GM21447 (cell line): ENCODE measurements around the gene SERPINB3.
"Not testable (repeated sequence)": the region's sequence is repeated elsewhere in the genome, so short reads cannot be mapped to it uniquely, and the experiment has no call there.

Source experiments
- ATAC-seq: cut with Tn5 transposase; IDR thresholded peaks from one replicate; pipeline ENCODE4 v1.9.1; 2021; ENCODE audit not compliant: unreplicated experiment

SERPINB3 gene

DNA sequence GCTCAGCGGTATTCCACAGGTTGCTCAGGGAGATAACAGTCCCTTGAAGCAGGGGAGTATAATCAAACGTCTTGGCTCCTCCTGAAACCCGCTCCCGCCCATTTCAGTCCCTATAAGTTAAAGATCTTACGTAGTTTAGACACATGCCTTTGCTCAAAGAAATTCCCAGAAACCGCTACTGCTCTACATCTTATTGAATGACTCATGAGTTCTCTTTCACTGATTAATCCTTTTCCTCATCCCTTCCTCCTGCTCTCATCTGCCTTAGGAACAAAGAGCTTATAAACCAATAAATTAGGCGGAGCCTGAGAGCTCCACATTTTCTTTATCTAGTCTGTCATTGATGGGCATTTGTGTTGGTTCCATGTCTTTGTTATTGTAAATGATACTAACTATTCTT is 13.5 kb downstream of the SERPINB3 start:
- no peak for ATAC-seq

DNA sequence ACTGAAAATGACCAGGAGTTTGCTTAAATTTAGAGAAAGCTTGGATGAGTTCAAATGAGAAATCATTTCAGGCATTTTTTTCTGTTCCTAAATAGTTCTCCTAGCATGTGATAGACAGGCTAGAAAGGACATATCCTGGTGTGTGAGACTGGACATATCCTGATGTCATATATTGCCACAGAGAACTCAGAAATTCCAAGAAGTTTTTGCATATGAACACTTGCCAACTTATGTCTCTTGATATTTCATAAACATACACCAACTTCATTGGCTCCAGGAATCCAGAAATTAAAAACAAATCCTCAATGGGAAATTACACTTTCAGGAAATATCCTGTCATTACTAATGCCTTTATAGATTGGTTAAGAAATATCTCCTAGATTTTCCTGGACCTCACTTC is 14.8 kb downstream of the SERPINB3 start:
- no peak for ATAC-seq

DNA sequence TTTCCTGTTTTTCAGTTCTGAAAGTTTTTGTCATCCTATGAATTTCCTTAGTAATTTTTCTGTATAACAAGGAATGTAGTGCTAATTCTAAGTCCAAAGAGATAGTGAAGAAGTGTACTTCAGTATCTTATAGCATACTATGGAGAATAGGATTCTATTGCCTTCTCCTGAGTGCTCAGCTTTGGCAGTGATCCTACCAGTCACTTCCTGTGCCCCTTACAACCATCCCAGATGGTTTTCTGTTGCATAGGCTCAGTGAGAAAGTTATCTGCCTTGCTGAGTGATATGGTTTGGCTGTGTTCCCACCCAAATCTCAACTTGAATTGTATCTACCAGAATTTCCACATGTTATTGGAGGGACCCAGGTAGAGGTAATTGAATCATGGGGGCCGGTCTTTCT is 17.0 kb downstream of the SERPINB3 start:
- not testable (repeated sequence) for ATAC-seq

DNA sequence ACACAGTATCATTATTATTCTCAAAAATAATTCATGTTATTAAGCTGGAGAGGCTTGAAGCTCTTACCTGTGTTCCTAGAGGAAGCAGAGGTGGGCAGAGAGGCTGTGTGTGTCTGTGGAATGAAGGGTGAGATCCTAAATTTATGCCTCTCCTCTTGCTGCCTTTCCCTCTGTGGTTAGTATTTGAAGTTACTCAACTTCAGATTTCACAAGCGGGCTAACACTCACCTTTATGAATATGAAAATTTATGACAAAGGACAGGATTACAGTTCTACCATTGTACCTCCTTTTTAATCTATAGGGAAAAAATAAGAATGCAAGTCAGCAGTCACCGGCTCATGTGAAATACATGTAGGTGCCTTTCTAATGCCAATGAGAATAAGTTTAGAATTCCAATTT is 17.6 kb downstream of the SERPINB3 start, which contains the start of gene SERPINB4:
Gene SERPINB4, minus strand, starts transcription at position 115 of the 400 bp plus-strand sequence. CDS start 679 bp downstream, outside the sequence.
- not testable (repeated sequence) for ATAC-seq

DNA sequence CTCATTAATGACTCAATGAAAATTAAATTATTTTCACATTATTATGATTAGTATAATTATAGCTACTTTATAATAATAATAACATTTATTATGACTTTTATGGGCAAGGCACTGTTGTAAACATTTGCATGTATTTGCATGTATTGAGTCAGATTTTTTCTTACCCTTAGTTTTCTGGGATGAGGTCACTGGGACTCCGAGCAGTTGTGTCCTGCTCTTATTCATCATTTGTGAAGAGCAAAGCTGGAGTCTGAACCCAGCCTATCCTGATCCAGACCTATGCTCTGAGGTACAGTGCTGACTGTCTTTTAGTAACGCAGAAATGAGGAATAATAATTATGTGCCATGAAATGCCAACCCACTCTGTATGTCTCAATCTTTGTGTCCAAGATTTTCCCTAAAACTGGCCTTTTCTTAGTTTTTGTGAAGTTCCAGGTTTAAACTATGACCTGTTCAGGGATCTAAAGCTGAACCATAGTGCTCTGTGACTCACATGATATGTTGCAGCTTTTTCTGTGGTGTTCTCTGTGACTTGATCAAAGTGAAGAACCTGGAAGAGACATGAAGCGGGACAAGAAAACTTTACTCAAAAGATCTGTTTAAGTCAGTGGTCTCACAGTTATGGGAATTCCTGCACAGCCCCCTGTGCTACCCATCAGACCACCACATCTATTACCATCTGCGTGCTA is 18.9 kb downstream of the SERPINB3 start:
- not testable (repeated sequence) for ATAC-seq

DNA sequence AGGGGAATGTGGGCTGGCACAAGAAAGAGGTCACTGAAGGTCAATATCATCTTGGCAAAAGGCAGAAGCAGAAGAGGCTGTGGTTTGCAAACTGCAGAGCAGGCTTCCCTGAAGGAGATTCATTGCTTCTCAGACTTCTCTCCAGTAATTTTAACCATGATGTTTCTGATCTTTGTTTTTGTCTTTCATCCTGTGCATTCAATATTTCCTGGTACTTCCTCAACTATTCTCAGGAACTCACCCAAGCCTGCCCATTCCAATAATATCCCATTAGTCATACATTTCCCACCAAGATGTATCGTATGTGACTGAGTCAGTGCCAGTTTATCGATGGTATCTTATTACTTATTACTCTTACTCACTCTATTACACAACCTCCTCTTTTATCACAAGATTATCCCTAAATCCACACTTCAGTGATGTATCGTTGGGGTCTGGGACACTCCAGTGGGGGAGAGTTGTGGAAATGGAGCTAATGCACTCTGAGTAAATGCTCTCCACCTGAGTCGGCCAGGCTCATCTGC is 20.5 kb downstream of the SERPINB3 start:
- ATAC-seq, result not testable (repeated sequence)

DNA sequence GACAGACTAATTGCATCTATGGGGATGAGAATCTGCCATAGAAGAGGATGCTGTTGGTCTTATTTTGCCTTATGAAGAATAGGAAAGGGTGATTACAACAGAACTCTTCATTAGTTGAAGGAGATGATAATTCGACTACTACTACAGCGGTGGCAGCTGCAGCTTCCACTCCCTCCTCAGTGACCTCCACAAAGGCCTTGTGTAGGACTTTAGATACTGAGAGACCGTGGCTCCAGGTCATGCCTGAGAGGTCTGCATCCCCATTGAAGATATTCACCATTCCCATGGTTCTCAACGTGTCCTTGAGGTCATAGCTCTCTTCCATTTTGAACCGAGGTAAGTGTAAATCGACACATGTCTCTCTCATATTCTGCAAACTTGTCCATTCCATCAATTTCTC is 24.0 kb downstream of the SERPINB3 start:
- no peak for ATAC-seq

DNA sequence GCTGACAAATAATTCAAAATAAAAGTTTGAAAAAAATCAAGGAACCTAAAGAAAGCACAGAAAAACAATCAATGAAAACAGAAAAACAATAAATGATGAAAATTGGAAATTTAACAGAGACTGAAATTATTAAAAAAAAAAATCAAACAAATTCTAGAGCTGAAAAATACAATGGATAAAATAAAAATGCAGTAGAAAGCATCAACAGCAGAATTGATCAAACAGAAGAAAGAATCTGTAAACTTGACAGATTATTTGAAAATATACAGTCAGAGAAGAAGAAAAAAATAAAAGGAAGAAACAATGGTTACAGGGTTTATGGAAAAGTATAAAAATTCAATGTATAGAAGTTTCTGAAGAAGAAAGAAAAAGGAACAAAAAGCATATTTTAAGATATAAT is 33.9 kb downstream of the SERPINB3 start:
- no peak for ATAC-seq

DNA sequence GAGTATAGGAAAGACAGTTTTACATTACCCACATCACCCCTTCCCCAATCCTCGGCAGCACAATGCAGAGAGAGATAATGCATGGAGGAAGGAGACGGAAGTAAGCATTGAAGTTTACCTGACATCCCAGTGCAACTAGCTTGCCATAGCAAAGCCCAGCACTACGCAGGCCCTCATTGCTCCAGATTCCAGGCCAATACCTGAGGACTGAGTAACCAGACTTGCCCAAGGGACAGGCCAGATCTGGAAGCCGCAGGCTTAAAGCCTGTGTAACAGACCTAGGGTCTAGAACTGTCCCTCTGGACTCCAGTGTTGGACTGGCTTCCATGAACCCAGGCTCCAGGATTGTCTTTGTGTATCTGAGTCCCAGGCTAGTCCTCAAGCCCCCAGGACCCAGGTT is 35.3 kb downstream of the SERPINB3 start:
- no peak for ATAC-seq

DNA sequence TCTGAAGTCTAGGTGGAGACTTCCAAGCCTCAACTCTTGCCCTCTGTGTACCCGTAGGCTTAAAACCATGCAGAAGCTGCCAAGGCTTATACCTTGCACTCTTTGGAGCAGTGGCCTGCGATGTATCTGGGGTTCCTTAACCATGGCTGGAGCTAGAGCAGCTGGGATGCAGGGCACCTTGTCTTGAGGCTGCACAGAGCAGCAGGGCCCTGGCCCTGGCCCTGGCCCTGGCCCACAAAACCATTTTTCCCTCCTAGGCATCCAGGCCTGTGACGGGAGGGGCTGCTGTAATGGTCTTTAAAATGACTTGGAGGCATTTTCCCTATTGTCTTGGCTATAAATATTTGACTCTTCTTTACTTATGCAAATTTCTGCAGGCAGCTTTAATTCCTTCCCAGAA is 36.8 kb downstream of the SERPINB3 start:
- ATAC-seq, result no peak

DNA sequence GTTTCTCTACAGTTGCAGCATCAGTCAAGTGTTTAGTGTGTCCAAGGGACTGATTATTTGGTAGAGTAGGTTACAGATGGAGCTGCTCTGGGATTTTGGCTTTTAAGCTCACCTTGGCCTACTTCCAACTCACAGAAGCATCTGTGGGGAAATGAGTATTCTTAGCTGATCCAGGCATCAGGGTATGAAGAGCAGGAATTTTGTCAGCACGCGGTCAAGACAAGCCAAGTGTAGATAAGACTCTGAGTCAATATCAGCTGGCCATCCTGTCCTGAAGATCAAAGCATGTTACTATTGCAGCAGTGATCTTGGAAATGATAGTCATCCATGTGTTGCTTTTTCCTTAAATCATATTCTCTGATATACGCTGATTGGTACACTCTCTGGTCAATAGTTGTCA is 42.0 kb downstream of the SERPINB3 start:
- ATAC-seq, result no peak

DNA sequence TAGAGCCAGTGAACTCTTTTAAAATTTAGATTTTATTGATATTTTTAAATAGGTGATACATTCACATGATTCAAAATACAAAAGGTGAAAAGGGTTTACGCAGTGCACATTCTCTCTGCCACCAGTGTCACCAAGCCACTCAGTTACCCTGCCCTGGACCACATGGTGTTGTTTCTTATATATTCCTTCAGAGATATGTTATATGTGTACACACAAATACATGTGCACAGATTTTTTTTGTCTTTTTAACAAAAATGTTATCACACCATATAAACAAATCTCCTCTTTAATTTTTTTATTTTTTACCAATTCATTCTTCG is 43.8 kb downstream of the SERPINB3 start:
- no peak for ATAC-seq

DNA sequence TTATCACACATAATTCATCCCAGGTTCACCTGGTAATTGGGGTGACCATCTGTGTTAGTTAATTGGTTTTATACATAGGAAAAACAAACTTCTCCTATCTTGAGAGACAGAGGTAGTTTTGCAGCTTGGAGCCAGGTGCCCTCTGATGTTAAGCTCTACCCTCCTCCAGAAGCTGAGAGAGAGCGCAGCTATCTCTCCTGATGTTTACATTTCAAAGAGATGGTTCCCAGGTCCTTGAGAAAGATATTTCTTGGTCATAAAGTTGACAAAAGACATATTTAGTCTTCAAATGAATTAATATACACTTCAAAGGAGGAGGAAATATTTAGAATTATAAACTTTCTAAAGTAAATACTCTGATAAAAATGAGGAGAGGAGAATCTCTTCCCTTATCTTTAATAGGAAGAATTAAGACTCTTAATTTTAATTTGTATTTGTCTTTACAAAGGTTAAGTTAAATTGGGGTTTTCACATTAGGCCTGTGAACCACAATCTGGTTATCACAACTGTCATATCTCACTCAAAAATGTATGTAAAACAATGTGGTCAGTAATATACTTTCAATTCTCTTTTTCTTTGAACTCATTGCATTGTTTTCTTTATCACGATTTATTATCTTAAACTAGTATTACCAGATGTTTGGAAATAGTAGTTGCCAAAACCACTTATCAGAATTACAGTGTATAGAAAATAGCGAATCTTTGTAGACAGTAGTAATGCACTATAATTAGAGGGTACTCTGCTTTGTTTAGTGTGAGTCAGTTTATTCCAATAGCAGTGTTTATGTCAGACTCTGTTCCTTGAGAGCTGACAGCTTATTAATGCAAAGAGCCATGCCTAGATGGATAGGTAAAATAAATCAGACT is 44.4 kb downstream of the SERPINB3 start:
- ATAC-seq, result peak; percentile 72

DNA sequence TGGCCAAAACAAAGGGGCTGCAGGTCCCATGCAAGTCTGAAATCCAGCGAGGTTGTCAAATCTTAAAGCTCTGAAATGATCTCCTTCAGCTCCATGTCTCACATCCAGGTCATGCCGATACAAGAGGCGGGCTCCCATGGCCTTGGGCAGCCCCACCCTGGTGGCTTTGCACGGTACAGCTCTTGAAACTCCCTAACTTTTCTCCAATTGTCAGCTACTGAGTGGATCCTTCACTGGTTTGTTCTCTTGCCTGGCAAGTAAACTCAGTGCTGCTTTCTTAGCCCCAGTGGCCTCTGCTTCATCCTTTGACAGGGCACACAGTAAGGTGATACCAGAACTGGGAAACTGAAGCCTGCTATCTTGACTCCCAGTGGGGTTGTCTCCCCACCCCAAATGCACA is 48.3 kb downstream of the SERPINB3 start:
- no peak for ATAC-seq

DNA sequence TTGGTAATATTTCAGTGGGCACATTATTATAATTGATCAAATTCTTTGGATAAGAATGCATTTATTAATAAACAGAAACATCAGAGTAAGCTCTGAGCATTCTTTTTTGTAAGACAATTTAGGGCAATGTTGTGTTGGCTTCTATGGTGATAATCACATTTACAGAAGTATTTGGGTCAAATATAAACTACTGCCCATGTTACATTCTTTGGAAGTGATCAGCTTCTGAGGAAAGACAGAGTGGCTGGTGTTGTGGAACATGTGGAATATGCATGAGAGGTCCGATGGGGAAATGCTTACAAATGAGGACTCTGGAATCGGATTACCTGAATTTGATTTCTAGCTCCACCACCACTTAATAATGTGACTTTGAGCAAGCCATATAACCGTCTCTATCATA is 55.2 kb downstream of the SERPINB3 start:
- ATAC-seq, result no peak
